ENCODE data around the gene TMEM41B. TPM values are rescaled to one million over a fixed set of nuclear protein-coding genes. Genes with fewer than 3 reads are reported as not detected.

TMEM41B gene
- total RNA-seq, 1 donor from 2014 or later = 33.4 TPM

DNA sequence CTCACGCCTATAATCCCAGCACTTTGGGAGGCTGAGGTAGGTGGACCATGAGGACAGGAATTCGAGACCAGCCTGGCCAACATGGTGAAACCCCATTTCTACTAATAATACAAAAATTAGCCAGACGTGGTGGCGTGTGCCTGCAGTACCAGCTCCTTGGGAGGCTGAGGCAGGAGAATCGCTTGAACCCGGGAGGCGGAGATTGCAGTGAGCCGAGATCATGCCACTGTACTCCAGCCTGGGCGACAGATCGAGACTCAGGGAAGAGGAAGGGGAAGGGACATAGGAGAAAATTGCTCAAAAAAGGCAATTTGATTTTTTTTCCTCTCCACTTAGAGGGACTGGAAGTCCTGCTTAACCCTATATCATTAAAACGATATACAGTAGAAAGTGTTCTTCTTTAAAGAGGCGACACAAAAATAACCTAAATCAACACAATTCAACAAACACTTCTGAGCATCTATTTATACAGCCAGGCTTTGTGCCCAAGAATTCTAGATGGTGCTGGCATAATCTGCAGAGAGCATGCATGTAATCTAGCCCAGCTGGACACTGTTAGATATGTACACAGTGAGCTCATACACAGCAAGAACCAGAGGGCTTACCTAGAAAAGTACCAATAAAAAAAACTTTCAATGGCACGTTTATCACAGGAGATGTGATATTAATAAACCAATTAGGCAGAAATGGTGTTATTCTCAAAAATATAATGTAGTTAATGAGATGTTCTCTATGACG, 28.4 kb downstream of the TMEM41B start:
- TF ChIP-seq, protein P1, sequence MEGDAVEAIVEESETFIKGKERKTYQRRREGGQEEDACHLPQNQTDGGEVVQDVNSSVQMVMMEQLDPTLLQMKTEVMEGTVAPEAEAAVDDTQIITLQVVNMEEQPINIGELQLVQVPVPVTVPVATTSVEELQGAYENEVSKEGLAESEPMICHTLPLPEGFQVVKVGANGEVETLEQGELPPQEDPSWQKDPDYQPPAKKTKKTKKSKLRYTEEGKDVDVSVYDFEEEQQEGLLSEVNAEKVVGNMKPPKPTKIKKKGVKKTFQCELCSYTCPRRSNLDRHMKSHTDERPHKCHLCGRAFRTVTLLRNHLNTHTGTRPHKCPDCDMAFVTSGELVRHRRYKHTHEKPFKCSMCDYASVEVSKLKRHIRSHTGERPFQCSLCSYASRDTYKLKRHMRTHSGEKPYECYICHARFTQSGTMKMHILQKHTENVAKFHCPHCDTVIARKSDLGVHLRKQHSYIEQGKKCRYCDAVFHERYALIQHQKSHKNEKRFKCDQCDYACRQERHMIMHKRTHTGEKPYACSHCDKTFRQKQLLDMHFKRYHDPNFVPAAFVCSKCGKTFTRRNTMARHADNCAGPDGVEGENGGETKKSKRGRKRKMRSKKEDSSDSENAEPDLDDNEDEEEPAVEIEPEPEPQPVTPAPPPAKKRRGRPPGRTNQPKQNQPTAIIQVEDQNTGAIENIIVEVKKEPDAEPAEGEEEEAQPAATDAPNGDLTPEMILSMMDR (conservative IDR thresholded peaks at IDR 0.05) = no peak
- Mint-ChIP-seq H3K4me3 (no peak overlapping the region), H3K27me3 (ENCODE audit: low read depth) (no peaks in the 10 kb centered on the region), H3K4me1 (no peaks in the 10 kb centered on the region), H3K36me3 (ENCODE audit: low read depth) (peaks cover 2% of the 10 kb centered on the region), H3K9me3 (no peaks in the 10 kb centered on the region), H3K27ac (ENCODE audit: unreplicated experiment) (no peak overlapping the region)
- no peak for DNase-seq (ENCODE audit: low read depth, low spot score)

DNA sequence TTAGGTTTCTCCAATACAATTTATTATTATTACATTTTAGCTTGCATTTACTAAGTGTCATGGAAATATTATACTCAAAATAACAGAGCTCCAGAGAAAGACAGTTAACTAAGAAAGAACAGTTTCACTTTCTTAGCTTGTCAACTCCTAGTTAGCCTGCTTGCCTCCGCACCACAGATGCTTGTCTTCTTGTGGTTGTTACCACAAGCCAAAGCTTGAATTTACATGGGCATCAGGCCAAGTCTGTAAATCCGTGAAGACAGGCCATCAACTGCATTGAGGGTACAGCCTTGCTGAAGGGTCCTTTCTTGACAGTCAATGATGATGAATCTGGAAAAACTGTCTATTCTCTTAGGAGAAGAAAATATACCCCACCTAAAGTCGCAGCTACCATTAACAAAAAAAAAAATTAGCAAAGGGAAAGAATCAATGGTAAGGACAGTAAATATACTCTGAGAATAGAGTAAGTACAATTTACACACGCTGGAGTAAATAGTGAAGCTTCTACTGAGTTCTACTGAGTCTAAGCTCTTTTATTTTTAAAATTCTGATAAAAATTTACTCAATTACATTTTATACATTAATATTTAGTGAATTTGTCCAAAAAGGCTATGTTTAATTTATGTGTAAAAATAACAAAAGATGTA, 33.6 kb downstream of the TMEM41B start:
- Mint-ChIP-seq H3K4me1 (no peaks in the 10 kb centered on the region), H3K36me3 (ENCODE audit: low read depth) (peaks cover 12% of the 10 kb centered on the region), H3K27me3 (ENCODE audit: low read depth) (no peaks in the 10 kb centered on the region), H3K9me3 (no peaks in the 10 kb centered on the region), H3K27ac (ENCODE audit: unreplicated experiment) (no peak overlapping the region), H3K4me3 (no peak overlapping the region)
- DNase-seq (ENCODE audit: low read depth, low spot score) = no peak
- TF ChIP-seq, protein P1 (conservative IDR thresholded peaks at IDR 0.05) = no peak

DNA sequence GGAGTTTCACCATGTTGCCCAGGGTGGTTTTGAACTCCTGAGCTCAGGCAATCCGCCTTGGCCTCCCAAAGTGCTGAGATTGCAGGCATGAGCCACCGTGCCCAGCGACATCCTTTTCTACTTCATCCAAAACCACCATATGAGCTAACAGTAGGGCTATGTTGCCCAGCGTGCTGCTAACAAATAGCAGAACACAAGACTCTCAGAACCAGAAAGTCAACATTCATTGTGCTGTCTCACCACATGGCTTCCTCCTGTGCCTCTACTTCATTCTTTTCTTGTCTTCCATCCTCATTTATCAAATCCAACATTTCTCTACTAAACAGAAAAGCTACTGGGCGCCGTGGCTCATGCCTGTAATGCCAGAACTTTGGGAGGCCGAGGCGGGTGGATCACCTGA, 37.2 kb downstream of the TMEM41B start:
- Mint-ChIP-seq H3K36me3 (ENCODE audit: low read depth) (peaks cover 10% of the 10 kb centered on the region), H3K9me3 (no peaks in the 10 kb centered on the region), H3K27ac (ENCODE audit: unreplicated experiment) (no peak overlapping the region), H3K4me3 (no peak overlapping the region), H3K27me3 (ENCODE audit: low read depth) (no peaks in the 10 kb centered on the region), H3K4me1 (no peaks in the 10 kb centered on the region)
- TF ChIP-seq, protein P1 (conservative IDR thresholded peaks at IDR 0.05) = no peak
- no peak for DNase-seq (ENCODE audit: low read depth, low spot score)

DNA sequence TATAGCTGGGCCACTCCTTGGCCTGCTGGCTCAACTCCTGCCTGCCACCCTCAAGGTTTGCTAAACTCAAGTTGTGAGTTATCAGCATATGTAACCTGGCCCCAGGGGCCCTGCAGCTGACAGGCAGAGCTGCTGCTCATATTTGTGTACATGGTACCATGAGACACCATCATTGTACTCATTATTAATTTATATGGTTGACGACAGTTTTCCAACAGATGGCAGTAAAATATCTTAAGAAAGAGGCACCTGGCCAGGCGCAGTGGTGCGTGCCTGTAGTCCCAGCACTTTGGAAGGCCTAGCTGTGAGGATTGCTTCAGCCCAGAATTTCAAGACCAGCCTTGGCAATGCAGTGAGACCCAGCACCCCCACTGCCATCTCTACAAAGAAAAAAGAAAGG, 37.8 kb downstream of the TMEM41B start:
- Mint-ChIP-seq H3K36me3 (ENCODE audit: low read depth) (peaks cover 10% of the 10 kb centered on the region), H3K4me3 (no peak overlapping the region), H3K27me3 (ENCODE audit: low read depth) (no peaks in the 10 kb centered on the region), H3K9me3 (no peaks in the 10 kb centered on the region), H3K27ac (ENCODE audit: unreplicated experiment) (no peak overlapping the region), H3K4me1 (no peaks in the 10 kb centered on the region)
- TF ChIP-seq, protein P1 (conservative IDR thresholded peaks at IDR 0.05) = no peak
- DNase-seq (ENCODE audit: low read depth, low spot score) = no peak

DNA sequence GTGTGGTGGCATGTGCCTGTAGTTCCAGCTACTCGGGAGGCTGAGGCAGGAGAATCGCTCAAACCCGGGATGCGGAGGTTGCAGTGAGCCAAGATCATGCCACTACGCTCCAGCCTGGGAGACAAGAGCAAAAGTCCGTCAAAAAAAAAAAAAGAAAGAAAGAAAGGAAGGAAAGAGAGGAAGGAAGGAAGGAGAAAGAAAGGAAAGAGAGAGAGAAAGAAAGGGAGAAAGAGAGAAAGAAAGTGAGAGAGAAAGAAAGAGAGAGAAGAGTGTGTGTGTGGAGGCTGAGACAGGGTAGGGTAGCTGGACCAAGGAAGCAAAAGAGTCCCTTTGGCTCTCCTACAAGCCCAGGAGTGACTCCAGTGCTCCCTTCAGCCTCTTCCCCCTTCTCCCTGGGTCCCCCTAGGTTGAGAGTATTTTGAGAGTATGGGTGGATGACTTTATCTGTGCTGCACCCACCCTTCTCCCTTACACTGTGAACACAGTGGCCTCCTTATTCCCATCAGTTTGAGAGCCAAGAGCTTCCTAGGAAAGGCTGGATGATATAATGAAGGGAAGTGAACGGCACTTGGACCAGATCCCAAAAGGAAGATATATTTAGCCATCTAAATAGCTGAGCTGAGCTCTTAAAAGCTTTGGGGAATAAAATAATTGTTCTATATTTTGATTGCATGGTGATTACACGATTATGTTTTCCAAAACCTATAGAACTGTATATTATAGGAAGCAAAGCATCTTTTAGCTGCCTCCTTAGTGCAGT, 39.7 kb downstream of the TMEM41B start:
- Mint-ChIP-seq H3K9me3 (no peaks in the 10 kb centered on the region), H3K4me3 (no peak overlapping the region), H3K36me3 (ENCODE audit: low read depth) (peaks cover 2% of the 10 kb centered on the region), H3K27ac (ENCODE audit: unreplicated experiment) (no peak overlapping the region), H3K27me3 (ENCODE audit: low read depth) (no peaks in the 10 kb centered on the region), H3K4me1 (peaks cover 4% of the 10 kb centered on the region)
- TF ChIP-seq, protein P1 (conservative IDR thresholded peaks at IDR 0.05) = no peak
- DNase-seq (ENCODE audit: low read depth, low spot score) = no peak
